ENCODE data around the gene ZNF737. TPM values are rescaled to one million over a fixed set of nuclear protein-coding genes. Genes with fewer than 3 reads are reported as not detected.

ZNF737 gene
- total RNA-seq, 2 experiments from 2014 or later: 7.9 to 9.4 TPM

Other genes starting within 250 kb of the ZNF737 start
- gene ZNF626, start 95.8 kb upstream of the ZNF737 start, total RNA-seq: 1 to 10 TPM; 8.2 to 9.8 TPM
- 1 to 10 TPM; 3.9 to 4.9 TPM for gene ZNF66, start 210.5 kb upstream of the ZNF737 start, total RNA-seq